HG02884 (cell line): ENCODE results near the gene PREB.

Experiments
- ATAC-seq: cut with Tn5 transposase; IDR thresholded peaks from one replicate; pipeline ENCODE4 v1.9.1; 2021; ENCODE audit warnings: mild to moderate bottlenecking, moderate library complexity; ENCODE audit not compliant: unreplicated experiment

PREB gene

DNA sequence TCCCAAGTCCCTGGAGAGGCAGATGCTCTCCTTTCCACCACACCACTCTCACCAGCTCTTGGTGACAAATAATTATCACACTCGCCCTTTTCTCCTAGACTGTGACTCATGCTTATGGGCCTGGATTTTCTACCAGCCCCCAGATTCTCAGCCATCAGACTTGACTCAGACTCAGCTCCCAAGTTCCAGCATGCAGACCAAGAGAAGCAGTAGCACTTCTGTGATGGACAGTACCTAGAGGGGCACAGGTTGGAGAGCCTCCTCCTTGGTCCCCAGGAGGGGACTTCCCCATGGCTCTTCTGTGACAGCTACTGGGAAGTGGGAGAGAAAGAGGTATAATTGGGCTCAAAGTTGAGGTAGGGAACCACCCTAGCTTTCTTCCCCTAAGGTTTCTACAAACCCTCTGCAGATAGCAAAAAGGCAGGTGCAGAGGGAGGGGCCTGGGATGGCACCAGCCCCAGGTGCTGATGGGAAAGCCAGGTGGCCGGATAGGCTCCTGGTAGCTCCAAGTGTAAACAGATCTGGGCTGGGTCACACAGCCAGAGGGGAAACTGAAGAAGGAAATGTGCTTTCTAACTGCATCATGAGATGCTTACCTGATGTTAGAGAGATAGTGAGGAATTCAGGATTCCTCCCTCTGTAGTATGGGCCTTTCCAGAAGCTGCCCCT, 18.5 kb upstream of the PREB start:
- no peak for ATAC-seq

DNA sequence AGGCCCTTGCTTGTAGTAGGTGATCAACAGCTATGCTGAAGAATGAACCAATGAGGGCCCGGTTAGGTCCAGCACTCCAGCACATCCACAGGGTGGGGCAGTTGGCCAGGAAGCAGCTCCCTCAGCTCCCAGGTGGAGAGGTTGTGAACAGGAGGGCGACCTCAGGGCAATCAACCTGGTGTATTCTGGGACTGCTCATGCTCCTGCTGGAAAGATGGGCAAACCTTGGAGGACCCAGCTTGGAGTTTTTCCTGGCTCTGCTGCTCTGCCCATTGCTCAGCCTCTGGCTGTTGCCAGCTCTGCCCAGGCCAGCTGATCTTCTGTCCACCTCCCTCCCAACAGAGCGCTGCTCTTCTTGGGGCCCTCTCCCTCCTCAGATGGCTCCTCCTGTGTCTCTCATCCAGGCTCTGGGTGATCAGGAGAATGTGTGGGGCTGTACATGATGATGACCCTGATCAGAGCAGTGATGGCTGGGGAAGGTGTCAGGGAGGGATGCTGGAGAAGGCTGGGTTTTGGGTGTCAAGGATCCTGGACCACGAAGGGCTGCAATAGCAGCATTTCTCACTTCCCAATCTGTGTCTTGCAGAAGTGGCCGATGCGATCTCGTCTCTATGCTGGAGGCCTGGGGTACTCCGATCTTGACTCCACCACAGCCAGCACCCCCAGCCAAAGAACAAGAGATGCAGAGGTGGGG, 17.8 kb upstream of the PREB start:
- ATAC-seq: no peak

DNA sequence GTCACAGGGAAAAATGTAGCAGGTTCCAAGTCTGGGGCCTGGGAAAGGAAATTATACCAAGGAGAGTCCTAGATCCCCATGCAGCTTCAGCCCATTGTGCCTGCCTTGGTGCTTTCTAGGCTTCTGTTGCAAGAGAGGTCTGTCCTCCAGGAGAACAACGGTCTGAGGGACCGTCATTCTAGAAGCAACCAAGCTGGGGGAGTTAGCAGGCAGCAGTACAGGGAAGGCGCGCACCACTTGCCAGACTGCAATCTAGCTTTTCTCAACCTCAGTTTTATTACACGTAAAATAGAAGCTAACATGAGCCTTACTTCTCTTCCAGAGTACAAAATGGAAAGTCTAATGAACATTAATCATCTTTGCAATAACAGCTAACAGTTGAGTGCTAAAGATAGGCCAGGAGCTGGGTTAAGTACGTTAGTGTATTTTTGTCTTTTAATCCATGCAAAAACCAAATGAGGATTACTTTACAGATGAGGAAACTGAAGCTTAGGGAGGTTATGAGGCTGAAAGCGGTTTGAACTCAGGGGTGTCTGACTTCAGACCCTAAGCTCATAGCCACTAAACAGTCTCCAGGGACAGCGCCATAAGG, 16.3 kb upstream of the PREB start:
- no peak for ATAC-seq

DNA sequence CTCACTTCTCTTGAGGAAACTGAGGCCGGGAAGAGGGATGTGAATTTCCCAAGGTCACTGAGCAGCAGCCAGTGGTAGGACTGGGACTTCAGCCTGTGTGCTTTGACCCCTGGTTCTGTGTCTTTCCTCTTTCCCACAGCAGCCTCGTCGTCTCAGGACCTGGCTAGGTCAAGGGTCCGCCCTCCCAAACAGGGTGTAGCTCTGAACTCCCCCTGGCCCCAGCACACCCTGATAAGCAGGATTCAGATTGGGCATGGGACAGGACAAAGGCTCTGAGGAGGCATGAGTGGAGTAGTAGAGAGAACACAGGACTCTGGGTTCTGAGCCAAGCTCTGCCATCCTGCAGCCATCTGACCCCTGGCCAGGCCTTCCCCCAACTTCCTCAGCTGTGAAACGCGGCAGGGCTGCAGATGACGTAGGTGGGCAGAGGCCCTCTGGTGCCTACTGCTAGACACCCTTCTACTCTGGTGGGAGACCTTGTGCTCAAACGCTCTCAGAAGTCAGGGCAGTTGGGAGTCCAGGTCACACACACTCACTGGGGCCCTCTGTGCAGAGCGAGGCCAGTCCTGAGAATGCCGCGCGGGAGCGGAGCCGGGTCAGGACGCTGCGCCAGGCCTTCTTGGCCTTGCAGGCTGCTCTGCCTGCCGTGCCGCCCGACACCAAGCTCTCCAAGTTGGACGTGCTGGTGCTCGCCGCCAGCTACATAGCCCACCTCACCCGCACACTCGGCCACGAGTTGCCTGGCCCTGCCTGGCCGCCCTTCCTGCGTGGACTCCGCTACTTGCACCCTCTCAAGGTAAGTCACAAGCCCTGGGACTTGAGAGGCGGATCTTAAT, 15.4 kb upstream of the PREB start:
- ATAC-seq: no peak

DNA sequence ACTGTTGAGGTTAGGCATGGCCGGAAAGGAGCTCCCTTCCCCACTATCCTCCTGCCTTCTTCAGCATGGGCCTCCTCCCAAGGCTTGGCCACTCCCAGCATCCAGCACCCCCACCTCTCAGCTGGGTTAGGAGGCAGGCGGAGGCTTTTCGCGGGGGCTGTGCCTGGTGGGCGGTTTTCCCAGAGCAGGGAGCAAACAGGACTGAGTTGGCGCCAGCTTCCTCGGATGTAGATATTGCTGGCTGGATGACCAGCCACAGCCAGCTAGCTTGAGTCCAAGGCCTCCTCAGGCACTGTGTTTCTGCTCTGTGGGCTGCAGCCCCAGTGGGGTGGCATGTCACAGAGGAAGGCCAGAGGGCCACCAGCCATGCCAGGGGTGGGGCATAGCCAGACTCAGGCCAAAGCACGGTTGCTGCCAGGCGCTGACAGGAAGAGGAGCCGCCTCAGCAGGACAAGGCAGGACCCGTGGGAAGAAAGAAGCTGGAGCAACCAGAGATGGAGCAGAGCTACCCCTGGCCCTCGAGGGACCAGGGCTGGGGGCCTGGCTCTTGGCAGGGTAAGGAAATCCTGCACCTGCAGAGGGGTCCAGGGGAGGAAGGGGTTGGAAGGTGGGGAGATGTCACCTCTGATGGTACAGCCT, 14.5 kb upstream of the PREB start, which contains the start of gene TCF23:
TSS of gene TCF23 (plus strand) at position 204 of the 639 bp plus-strand sequence. CDS start at position 334, 130 bp downstream.
- ATAC-seq: no peak

DNA sequence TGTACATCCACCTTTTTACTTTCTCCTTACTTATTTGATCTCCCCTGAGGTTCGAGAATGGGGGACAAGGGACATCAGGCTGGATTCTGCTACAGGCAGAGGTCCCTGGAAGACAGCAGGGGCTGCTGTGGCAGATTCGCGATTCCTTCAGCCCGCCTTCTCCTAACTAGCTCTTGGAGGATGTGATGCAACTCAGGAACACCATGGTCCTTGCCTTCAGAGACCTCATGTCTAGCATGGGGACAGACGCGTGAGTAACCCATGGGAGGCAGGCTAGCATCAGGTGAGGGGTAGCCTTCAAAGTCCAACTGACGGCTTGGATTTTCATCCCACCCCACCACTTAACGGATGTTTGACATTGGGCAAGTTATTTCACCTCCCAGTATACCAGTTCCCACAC, 13.5 kb upstream of the PREB start:
- no peak for ATAC-seq

DNA sequence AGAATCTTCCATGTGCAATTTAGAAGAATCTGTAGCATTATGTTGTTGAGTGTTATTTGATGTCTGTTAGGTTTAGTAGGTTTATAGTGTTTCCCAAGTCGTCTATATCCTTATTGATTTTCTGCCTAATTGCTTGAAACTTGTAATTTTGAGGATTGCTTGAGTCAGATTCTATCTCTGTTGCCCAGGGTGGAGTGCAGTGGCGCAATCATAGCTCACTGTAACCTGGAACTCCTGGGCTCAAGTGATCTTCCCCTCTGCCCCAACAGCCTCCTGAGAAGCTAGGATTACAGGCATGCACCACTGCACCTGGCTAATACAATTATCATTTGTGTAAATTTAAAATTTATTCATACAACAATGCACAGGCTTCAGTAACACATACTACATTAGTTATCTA, 11.2 kb upstream of the PREB start:
- no peak for ATAC-seq

DNA sequence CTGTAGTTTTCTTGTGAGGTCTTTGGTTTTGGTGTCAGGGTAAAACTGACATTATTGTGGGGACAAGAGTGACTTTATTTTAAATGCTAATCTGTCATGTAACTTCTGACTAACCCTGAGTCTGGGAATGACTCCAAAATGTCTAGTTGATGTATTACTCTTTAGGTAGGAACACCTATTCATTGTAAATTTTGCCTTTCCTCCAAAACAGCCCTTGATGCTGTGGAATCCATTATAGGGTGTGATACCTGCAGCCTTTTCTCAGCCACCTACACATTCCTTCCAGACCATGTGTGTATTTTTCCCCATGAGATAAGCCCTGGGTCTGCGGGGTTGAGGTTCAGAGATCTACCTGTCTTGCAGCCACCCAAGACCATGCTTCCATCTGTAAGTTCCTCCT, 8.8 kb upstream of the PREB start:
- ATAC-seq: no peak

DNA sequence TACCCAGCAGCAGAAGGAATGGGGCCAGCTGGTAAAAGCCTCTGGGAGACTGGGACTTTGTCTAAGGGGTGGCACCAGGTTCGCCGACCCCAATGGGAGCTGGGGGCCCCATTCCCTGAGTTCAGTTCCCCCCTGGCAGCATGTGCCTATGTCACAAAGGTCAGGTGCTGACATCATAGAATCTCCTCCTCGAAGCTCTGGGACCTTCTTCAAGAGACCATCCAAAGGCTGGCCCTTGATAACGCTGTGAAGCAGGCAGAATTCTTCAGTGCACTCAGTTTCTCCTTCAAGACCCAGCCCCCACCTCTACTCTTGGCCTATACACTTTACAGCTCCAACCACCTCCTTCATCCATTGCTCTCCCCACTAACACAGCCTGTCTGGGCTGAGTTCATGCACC, 4.9 kb upstream of the PREB start, which contains the start of gene PRR30:
TSS of gene PRR30 (minus strand) at position 101 of the 400 bp plus-strand sequence. CDS start 1,081 bp downstream, outside the sequence.
- ATAC-seq: no peak

DNA sequence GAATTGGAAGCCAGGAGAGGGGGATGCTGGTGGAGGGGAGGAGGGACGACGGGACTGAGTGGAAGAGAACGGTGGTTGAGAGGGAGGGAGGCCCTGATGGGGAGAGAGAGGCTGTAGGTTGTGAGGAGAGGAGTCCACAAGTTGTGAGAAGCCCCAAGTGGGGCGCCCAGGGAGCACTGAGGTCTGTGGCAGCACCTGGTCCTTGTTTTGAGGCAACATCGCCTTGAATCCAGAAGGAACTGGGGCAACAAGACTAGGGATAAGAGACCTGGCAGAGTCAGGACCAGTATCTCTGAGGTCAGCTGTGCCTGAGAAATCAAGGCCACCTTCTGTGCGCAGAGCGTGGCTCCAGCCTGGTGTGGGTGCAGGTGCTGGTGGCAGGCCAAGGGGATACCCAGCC, 3.7 kb upstream of the PREB start:
- no peak for ATAC-seq

DNA sequence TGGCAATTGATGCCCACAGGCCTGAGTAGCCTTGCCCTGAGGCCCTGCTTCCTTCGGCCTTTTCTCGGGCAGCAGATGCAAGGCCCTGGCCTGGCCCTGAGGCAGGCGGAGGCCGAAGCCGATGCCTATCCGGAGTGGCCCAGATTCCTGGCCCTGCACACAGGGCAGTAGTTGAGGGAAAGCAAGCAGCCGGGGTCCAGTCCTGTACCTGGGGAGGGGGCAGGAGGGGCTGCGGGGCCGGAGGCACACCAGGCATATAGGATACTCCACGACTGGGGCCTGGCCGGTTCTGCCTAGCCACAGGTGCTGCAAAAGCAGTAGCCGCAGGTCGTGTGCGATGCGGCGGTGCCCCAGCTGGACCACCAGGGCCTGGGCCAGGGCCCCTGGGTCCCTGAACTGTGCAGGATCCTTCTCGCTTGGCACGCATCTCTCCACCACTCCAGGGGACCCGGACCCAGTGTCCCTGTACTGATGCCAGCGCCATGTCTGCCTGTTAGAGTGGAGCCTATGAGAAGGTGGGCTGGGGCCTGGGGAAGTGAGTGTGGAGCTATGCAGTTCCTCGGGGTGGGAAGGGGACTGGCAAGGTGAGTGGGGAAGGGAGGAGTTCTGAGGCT, 3.0 kb upstream of the PREB start:
- ATAC-seq: no peak

DNA sequence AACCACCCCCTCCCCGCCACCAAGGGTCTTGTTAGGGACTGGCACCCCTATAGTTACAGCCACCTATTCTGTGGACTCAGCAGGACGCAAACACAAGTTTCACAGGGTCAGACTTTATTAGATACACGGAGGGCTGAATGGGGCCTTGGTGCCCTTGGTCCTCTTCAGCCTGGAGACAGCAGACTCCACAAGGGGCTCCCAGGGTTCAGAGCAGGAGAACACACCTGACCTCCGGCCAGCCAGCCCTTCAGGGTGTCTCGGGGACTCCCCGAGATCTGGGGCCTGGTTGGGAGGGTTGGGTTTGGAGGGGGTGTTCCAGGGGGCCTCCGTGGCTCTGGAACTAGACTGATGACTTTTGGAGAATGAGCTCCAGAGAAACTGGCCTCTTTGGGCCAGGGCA, 2.3 kb upstream of the PREB start:
- ATAC-seq: no peak

DNA sequence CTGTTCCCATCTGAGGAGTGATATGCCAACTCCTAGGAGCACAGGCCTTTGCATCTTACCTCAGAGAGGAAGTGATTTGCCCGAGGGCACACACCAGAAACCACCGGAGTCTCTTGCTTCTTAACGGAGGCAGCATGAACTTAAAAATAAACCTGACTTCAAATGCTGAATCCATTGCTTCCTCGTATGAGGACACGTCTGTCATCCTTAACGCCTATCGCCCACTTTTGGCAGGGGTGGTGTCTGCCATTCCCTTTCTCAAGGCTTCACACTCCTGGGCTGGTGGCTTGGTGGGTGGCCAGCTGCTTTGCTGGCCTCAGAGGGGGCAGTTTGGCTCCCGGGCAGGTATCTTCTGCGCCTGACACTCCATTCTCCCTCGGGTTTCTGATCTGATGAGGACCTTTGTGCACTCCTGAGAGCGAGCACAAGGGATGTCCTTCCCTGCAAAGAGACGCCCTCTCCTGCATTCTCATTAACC, 1.1 kb upstream of the PREB start:
- ATAC-seq: no peak

DNA sequence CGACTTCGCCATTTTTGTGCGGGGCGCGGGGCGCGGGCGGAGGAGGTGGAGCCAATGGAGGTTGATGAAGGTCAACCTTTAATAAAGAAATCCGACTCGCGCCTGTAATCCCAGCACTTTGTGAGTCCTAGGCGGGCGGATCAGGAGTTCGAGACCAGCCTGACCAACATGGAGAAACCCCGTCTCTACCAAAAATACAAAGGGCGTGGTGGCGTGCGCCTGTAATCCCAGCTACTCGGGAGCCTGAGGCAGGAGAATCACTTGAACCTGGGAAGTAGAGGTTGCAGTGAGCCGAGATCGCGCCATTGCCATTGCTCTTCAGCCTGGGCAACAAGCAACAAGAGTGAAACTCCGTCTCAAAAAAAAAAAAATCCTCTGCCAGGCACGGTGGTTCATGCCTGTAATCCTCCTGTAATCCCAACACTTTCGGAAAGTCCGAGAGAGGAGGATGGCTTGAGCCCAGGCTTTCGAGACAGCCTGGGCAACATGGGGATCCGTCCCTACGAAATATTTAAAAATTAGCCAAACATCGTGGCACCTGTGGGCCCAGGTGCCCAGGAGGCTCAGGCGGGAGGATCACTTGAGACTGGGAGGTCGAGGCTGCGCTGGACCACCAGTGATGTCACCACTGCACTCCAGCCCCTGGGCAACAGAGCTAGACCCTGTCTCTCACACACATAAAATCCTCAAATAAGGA, 493 bp upstream of the PREB start:
- no peak for ATAC-seq

DNA sequence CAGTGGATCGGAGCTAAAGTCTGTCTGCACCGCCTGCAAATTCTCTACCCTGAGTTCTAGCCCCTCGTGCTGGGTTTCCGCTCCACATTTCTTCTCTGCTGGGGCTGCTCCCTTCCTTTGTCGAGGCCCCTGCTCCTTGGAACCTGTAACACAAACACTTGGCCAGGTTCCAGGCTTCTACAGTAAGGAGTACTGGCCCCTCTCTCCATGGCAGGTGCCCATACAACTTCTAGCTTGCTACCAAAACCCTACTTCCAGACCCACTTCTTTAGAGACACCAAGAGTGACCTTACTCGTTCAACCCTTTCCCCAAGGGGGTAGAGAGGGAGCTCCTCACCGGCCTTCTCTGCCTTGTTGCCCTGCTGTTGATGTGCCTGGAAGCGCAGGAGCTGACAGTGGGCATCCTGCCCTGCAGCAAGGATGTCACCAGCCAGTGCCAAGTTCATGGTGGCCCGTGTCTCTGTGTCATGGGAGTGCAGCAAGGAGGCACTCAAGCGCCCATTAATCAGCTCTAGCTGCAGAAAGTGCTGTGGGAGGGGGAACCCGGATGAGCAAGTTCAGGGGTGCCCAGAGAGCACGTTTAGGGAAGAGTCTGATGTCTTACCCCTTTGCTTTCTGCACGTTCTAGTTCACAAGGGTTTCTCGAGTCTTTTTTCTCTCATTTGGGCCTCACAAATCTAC, 1.1 kb downstream of the PREB start:
- no peak for ATAC-seq

DNA sequence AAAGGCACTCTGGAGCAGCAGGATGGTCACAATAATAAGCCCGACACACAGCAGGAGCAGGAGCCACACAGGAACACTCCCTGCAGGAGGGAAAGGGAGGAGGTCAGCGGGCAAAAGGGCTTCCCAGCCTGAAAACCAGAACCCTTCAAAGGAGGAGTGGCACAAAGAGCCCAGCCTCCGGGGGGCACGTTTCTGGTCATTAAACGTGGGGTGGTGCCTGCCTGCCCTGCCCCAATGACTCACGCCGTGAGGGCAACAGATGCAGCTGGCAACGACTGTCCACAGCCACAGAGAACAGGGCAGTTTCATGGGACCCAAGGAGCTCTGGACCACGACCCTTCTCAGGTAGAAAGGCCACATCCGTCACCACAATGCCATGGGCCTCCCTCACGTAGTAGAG, 3.0 kb downstream of the PREB start:
- ATAC-seq: no peak

DNA sequence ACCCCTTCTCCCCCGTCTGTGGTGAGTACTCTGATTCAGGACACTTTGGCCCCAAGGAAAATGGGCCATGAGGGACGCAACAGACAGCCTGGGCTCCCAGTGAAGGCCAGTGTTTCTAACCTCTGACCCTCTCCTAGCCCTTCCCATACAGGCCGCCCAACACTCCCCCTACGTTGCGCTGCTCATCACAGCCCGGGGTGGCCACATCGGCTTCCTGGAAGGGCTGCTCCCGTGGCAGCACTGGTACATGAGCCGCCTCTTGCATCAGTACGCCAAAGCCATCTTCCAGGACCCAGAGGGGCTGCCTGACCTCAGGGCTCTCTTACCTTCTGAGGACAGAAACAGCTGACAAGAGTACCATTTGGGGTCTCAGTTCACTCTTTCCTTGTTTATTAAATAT, 4.0 kb downstream of the PREB start:
- no peak for ATAC-seq

DNA sequence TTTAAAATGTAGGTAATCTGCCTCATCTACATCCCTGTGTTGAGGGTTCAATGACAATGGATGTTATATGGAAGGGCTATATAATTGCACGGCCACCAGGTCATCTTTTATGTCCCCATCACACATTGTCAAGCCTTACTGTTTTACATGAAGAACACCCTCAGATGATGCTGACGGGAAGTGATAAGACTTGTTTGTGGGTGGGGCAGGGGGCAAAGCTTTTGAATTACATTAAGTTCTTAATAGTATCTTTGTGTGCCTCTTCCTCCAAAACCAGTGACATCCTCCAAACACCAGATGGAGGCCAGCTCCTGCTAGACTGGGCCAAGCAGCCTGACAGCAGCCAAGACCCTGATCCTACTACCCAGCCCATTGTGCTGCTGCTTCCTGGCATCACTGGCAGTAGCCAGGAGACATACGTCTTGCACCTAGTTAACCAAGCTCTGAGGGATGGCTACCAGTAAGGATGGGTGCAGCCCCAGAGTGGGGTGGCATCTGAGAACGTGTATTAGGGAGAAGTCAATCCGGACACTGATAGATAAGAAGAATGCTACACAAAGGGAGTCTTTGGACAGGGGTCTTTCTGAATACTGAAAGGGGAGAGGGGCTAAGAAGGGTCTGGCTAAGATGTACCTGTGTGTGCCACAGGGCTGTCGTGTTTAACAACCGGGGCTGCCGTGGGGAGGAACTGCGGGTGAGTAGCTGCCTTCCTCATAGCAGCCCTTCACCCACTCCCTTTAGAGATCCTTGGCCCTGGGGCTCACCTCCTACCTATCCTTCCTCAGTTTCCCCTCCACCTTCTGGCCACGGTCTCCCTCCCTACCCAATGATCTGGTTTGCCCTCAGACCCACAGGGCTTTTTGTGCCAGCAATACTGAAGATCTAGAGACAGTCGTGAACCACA, 5.5 kb downstream of the PREB start:
- ATAC-seq: no peak
